ENCODE data around the gene MEGF10. TPM values are rescaled to one million over a fixed set of nuclear protein-coding genes. Genes with fewer than 3 reads are reported as not detected.

Gene MEGF10
- polyA plus RNA-seq, 1 donor from 2014 or later, result 0.05 TPM

DNA sequence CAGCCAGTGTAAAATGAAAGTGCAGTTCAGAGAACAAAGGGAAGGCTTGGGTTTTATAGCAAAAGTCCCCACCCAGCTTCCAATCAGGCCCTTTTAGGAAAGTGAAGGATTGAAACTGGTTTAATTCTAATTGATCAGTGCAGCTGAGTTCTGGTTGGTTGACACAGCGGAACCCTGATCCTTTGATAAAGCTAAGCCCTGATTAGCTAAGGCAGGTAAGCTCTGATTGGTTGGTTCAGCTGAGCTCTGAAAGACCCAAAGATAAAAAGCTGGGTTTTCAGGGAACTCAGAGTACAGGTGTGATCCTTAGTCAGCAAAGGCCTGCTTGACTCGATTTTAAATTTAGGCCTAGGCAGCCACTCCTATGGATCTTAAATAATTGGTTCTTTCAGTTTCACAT, 156.0 kb downstream of the MEGF10 start:
- Histone ChIP-seq H3F3A (ENCODE audit: insufficient read depth, low read length, poor library complexity, severe bottlenecking) (no peaks in the 10 kb centered on the region), H3K27ac (ENCODE audit: low read length) (no peak overlapping the region), H2AFZ (ENCODE audit: low read depth, low read length) (no peak overlapping the region), H3K9me3 (ENCODE audit: low read length) (no peaks in the 10 kb centered on the region), H3K27me3 (ENCODE audit: insufficient read depth, low read depth, low read length) (no peaks in the 10 kb centered on the region), H3K36me3 (ENCODE audit: insufficient read depth, low read length) (no peaks in the 10 kb centered on the region), H3K9me2 (ENCODE audit: insufficient read depth, low read length) (no peaks in the 10 kb centered on the region), H4K20me1 (ENCODE audit: insufficient read depth) (no peaks in the 10 kb centered on the region), H3K4me3 (ENCODE audit: low read length) (no peak overlapping the region), H3K9ac (ENCODE audit: low read length) (no peak overlapping the region), H3K4me2 (ENCODE audit: low read length) (no peak overlapping the region), H3K79me2 (replicated peaks; ENCODE audit: insufficient read depth, low read length) (no peaks in the 10 kb centered on the region)
- no peak for TF ChIP-seq POLR2AphosphoS5 (IDR thresholded peaks at IDR 0.05)
- no peak for TF ChIP-seq TAF1 (IDR thresholded peaks at IDR 0.05; ENCODE audit: low read depth)
- TF ChIP-seq SMC3 (conservative IDR thresholded peaks at IDR 0.05; ENCODE audit: poor library complexity), result no peak
- TF ChIP-seq RAD21 (conservative IDR thresholded peaks at IDR 0.05), result no peak
- no peak for TF ChIP-seq EP300 (conservative IDR thresholded peaks at IDR 0.05; ENCODE audit: poor library complexity, severe bottlenecking)
- no peak for TF ChIP-seq MXI1 (conservative IDR thresholded peaks at IDR 0.05; ENCODE audit: poor library complexity, severe bottlenecking)
- no peak for TF ChIP-seq EZH2 (IDR thresholded peaks at IDR 0.05; ENCODE audit: borderline replicate concordance, insufficient read depth, low read length, poor library complexity, severe bottlenecking)
- TF ChIP-seq, protein P1, sequence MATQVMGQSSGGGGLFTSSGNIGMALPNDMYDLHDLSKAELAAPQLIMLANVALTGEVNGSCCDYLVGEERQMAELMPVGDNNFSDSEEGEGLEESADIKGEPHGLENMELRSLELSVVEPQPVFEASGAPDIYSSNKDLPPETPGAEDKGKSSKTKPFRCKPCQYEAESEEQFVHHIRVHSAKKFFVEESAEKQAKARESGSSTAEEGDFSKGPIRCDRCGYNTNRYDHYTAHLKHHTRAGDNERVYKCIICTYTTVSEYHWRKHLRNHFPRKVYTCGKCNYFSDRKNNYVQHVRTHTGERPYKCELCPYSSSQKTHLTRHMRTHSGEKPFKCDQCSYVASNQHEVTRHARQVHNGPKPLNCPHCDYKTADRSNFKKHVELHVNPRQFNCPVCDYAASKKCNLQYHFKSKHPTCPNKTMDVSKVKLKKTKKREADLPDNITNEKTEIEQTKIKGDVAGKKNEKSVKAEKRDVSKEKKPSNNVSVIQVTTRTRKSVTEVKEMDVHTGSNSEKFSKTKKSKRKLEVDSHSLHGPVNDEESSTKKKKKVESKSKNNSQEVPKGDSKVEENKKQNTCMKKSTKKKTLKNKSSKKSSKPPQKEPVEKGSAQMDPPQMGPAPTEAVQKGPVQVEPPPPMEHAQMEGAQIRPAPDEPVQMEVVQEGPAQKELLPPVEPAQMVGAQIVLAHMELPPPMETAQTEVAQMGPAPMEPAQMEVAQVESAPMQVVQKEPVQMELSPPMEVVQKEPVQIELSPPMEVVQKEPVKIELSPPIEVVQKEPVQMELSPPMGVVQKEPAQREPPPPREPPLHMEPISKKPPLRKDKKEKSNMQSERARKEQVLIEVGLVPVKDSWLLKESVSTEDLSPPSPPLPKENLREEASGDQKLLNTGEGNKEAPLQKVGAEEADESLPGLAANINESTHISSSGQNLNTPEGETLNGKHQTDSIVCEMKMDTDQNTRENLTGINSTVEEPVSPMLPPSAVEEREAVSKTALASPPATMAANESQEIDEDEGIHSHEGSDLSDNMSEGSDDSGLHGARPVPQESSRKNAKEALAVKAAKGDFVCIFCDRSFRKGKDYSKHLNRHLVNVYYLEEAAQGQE (IDR thresholded peaks at IDR 0.05; ENCODE audit: borderline replicate concordance), result no peak
- TF ChIP-seq, protein P2, sequence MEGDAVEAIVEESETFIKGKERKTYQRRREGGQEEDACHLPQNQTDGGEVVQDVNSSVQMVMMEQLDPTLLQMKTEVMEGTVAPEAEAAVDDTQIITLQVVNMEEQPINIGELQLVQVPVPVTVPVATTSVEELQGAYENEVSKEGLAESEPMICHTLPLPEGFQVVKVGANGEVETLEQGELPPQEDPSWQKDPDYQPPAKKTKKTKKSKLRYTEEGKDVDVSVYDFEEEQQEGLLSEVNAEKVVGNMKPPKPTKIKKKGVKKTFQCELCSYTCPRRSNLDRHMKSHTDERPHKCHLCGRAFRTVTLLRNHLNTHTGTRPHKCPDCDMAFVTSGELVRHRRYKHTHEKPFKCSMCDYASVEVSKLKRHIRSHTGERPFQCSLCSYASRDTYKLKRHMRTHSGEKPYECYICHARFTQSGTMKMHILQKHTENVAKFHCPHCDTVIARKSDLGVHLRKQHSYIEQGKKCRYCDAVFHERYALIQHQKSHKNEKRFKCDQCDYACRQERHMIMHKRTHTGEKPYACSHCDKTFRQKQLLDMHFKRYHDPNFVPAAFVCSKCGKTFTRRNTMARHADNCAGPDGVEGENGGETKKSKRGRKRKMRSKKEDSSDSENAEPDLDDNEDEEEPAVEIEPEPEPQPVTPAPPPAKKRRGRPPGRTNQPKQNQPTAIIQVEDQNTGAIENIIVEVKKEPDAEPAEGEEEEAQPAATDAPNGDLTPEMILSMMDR (IDR thresholded peaks at IDR 0.05; ENCODE audit: poor library complexity, severe bottlenecking), result no peak

DNA sequence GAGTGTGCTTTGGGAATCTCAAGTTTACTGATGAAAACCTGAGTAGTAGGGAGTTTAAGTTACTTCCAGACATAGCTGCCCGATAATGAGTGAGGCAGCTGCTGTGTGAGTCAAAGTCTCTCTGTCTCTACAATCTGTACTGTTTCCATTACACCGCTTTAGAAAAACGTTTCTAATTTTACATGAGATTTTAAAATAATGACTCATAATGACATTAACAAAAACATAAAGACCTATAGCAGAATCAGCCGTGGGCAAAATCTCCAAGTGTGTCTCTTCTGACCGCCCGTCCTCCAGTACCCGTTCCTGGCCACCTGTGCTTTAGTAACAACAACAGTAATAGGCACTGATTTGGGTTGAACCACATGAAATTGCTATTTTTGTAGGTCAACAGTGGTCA, 157.2 kb downstream of the MEGF10 start:
- Histone ChIP-seq H4K20me1 (ENCODE audit: insufficient read depth) (no peaks in the 10 kb centered on the region), H3K4me2 (ENCODE audit: low read length) (no peak overlapping the region), H3K79me2 (replicated peaks; ENCODE audit: insufficient read depth, low read length) (no peaks in the 10 kb centered on the region), H3K9ac (ENCODE audit: low read length) (no peak overlapping the region), H3K9me3 (ENCODE audit: low read length) (no peaks in the 10 kb centered on the region), H3F3A (ENCODE audit: insufficient read depth, low read length, poor library complexity, severe bottlenecking) (no peaks in the 10 kb centered on the region), H3K9me2 (ENCODE audit: insufficient read depth, low read length) (no peaks in the 10 kb centered on the region), H3K27me3 (ENCODE audit: insufficient read depth, low read depth, low read length) (no peaks in the 10 kb centered on the region), H3K4me3 (ENCODE audit: low read length) (no peak overlapping the region), H3K27ac (ENCODE audit: low read length) (no peak overlapping the region), H2AFZ (ENCODE audit: low read depth, low read length) (no peak overlapping the region), H3K36me3 (ENCODE audit: insufficient read depth, low read length) (no peaks in the 10 kb centered on the region)
- TF ChIP-seq EZH2 (IDR thresholded peaks at IDR 0.05; ENCODE audit: borderline replicate concordance, insufficient read depth, low read length, poor library complexity, severe bottlenecking) (no peak), MXI1 (conservative IDR thresholded peaks at IDR 0.05; ENCODE audit: poor library complexity, severe bottlenecking) (no peak), TAF1 (IDR thresholded peaks at IDR 0.05; ENCODE audit: low read depth) (no peak), RAD21 (conservative IDR thresholded peaks at IDR 0.05) (no peak), SMC3 (conservative IDR thresholded peaks at IDR 0.05; ENCODE audit: poor library complexity) (no peak)
- TF ChIP-seq, protein P2 (IDR thresholded peaks at IDR 0.05; ENCODE audit: poor library complexity, severe bottlenecking), result no peak
- TF ChIP-seq, protein P1 (IDR thresholded peaks at IDR 0.05; ENCODE audit: borderline replicate concordance), result no peak

Measured in neural cell (in vitro differentiated cells).